ENCODE results near the gene PLCB1.

PLCB1 gene

DNA sequence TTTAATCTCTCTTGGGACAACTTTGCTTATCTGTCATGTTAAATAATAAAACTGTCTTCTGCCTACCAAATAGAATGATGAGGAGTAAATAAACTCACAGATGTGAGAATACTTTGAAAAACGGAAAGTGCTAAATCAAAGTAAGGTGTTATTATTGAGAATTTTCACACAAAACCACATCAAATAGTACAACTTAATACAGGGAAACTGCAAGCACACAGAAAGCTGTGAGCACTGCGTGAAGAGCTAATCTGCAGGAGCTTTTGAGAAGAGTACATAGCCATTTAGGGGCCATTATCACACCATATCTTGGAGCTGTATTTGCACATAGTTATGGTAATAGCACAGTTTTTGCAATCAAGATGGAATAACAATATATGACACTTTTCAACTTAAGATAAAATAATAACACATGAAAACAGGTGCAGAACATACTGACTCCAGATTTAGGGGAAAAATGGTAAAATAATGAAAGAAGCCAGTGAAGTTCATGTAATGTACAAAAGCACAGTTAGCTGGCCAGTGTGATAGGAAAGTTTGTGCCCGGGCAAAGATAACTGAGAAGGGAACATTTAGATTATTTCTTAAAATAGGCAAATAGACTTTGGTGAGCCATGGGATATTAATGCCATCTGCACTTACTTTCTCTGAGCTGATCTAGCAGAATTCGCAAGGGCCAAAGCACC, 538.3 kb downstream of the PLCB1 start:
- H3K9me3 ChIP-seq (ENCODE audit: control insufficient read depth, insufficient read depth, low read length), result no peaks in the 10 kb centered on the region
- no peaks in the 10 kb centered on the region; the same call in 1 of the 2 replicates for H3K36me3 ChIP-seq (ENCODE audit: insufficient read depth, low read length)
- peaks cover 12% of the 10 kb centered on the region; the same call in 1 of the 2 replicates for H3K4me1 ChIP-seq (ENCODE audit: insufficient read depth, low read length)
- no peak overlapping the region for H3K9ac ChIP-seq (ENCODE audit: low read depth, low read length)

- peaks cover 12% of the 10 kb centered on the region; the same call in 1 of the 2 replicates for H3K4me1 ChIP-seq (ENCODE audit: insufficient read depth, low read length)
- H3K9ac ChIP-seq (ENCODE audit: low read depth, low read length), result no peak overlapping the region
- no peaks in the 10 kb centered on the region; the same call in 1 of the 2 replicates for H3K36me3 ChIP-seq (ENCODE audit: insufficient read depth, low read length)
- no peaks in the 10 kb centered on the region for H3K9me3 ChIP-seq (ENCODE audit: control insufficient read depth, insufficient read depth, low read length)
Measured at GRCh38 chr20:8670893-8671215, 538.8 kb downstream of the PLCB1 start.

GRCh38 chr20:8671370-8671961, 539.4 kb downstream of the PLCB1 start:
- Histone ChIP-seq H3K9ac (ENCODE audit: low read depth, low read length) (no peak overlapping the region), H3K9me3 (ENCODE audit: control insufficient read depth, insufficient read depth, low read length) (no peaks in the 10 kb centered on the region), H3K4me1 (ENCODE audit: insufficient read depth, low read length) (peaks cover 12% of the 10 kb centered on the region; the same call in 1 of the 2 replicates), H3K36me3 (ENCODE audit: insufficient read depth, low read length) (no peaks in the 10 kb centered on the region; the same call in 1 of the 2 replicates)

GRCh38 chr20:8673116-8673515, 541.0 kb downstream of the PLCB1 start:
- Histone ChIP-seq H3K9me3 (ENCODE audit: control insufficient read depth, insufficient read depth, low read length) (no peaks in the 10 kb centered on the region), H3K36me3 (ENCODE audit: insufficient read depth, low read length) (no peaks in the 10 kb centered on the region; the same call in 1 of the 2 replicates), H3K9ac (ENCODE audit: low read depth, low read length) (no peak overlapping the region), H3K4me1 (ENCODE audit: insufficient read depth, low read length) (peaks cover 12% of the 10 kb centered on the region; the same call in 1 of the 2 replicates)

DNA sequence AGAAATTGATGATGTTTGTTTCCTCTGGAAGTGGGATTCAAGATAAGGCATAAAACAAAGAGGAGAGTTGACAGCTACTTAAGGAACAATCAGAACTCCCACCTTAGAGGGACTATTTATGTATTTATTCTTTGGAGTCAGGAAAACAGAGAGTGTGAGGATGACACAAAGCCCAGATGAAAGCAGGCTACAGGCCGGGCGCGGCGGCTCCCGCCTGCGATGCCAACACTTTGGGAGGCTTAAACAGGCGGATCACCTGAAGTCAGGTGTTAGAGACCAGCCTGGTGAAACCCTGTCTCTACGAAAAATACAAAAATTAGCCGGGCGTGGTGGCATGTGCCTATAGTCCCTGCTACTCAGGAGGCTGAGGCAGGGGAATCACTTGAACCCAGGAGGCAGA, 543.8 kb downstream of the PLCB1 start:
- Histone ChIP-seq H3K36me3 (ENCODE audit: insufficient read depth, low read length) (no peaks in the 10 kb centered on the region), H3K9ac (ENCODE audit: low read depth, low read length) (no peak overlapping the region), H3K9me3 (ENCODE audit: control insufficient read depth, insufficient read depth, low read length) (no peaks in the 10 kb centered on the region), H3K4me1 (ENCODE audit: insufficient read depth, low read length) (peaks cover 10% of the 10 kb centered on the region; the same call in 1 of the 2 replicates)

DNA sequence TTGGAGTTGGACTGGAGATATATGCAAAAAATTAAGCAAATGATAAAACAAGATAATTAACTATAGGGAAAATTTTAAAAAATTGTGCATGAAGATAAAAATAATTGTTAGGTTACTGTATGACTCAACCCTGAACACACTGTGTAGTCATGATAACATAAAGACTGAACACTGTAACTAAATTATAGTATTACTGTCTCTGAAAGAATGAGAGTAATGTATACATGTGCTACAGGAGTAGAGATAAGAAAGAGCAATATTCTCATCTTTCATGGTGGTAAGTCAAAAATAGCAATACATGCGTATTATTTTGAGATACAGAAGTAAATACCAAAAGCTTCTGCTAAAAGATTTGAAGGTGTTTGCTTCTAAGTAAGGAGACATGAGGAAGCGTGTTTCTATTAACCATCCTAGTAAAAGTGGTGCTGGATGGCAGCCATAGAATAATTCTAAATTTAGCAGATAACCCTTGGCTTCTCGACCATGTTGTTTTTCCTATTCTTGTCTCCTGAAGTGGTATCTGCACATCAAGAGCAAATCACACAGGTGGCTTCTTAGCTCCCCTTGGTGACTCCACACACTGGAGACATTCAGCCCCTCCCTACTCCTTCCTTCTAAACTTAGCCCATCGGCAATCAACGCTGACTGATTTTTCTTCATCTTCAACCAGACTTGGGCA, 546.2 kb downstream of the PLCB1 start:
- Histone ChIP-seq H3K9me3 (ENCODE audit: control insufficient read depth, insufficient read depth, low read length) (no peaks in the 10 kb centered on the region), H3K36me3 (ENCODE audit: insufficient read depth, low read length) (no peaks in the 10 kb centered on the region), H3K4me1 (ENCODE audit: insufficient read depth, low read length) (no peaks in the 10 kb centered on the region), H3K9ac (ENCODE audit: low read depth, low read length) (no peak overlapping the region)

- Histone ChIP-seq H3K36me3 (ENCODE audit: insufficient read depth, low read length) (no peaks in the 10 kb centered on the region), H3K9ac (ENCODE audit: low read depth, low read length) (no peak overlapping the region), H3K4me1 (ENCODE audit: insufficient read depth, low read length) (no peaks in the 10 kb centered on the region), H3K9me3 (ENCODE audit: control insufficient read depth, insufficient read depth, low read length) (no peaks in the 10 kb centered on the region; the same call in 1 of the 2 replicates)
Measured at GRCh38 chr20:8689337-8689736, 557.3 kb downstream of the PLCB1 start.

DNA sequence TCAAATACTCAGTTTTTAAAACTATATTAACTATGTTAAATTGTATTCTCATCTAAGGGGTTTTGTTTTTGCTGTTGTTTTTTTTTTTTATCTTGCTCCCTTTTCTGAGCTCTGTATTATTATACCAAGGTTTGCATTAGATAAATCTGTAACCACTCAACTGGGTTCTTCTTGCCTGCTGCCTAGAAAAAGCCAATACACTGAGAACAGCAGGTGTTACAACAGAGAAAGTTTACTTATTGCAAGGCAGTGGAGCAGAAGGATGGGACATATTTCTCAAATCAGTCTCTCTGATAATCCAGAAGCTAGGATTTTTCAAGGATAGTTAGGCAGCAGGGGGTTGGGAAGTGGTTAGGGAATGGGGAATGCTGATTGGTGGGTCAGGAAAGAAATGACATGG, 558.0 kb downstream of the PLCB1 start:
- no peaks in the 10 kb centered on the region for H3K36me3 ChIP-seq (ENCODE audit: insufficient read depth, low read length)

DNA sequence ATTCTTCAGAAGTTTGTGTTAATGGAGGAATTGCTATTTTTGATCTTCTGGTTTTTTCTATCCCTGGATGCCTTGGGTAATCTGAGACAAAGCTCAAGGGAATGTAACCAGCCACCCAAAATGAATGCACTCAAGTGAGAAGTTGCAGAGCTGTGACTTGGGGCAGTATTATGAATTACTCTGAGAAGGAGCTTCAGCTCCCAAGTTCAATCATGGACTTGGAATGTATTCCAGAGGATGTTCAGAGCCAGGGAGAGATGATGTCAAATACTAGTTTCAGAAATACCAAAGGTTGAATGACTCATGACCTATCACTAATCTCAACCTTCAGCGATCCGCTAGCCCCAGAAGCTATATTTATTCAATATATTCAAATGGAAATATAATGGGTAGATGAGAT, 561.6 kb downstream of the PLCB1 start:
- H3K9me3 ChIP-seq (ENCODE audit: control insufficient read depth, insufficient read depth, low read length), result no peaks in the 10 kb centered on the region; the same call in 1 of the 2 replicates
- no peak overlapping the region for H3K9ac ChIP-seq (ENCODE audit: low read depth, low read length)
- no peaks in the 10 kb centered on the region for H3K36me3 ChIP-seq (ENCODE audit: insufficient read depth, low read length)
- no peaks in the 10 kb centered on the region for H3K4me1 ChIP-seq (ENCODE audit: insufficient read depth, low read length)

More for the DNA sequence above, 558.0 kb downstream of the PLCB1 start:
- H3K9me3 ChIP-seq (ENCODE audit: control insufficient read depth, insufficient read depth, low read length), result no peaks in the 10 kb centered on the region; the same call in 1 of the 2 replicates
- no peak overlapping the region for H3K9ac ChIP-seq (ENCODE audit: low read depth, low read length)
- no peaks in the 10 kb centered on the region for H3K4me1 ChIP-seq (ENCODE audit: insufficient read depth, low read length)

DNA sequence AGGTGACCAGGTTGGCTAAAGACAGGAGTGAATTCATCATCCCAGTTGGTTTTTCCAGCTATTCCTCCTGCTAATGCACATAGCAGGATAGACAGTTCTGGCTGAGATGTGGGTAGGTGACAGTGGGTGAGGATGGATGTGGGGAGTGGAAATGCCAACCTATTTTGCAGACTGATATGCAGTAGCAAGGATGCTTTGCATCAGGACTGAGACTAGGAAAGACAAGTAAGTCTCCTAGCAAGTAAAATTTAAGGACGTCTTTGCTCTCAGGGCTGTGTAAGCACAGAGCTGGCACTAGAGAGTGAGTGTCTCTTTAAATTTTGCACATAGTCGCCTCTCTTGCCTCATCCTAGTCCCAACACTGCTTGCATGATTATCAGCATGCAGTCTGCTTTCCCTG, 568.7 kb downstream of the PLCB1 start:
- Histone ChIP-seq H3K9me3 (ENCODE audit: control insufficient read depth, insufficient read depth, low read length) (no peaks in the 10 kb centered on the region), H3K4me1 (ENCODE audit: insufficient read depth, low read length) (no peaks in the 10 kb centered on the region), H3K9ac (ENCODE audit: low read depth, low read length) (no peak overlapping the region), H3K36me3 (ENCODE audit: insufficient read depth, low read length) (no peaks in the 10 kb centered on the region)

GRCh38 chr20:8706961-8707700, 575.1 kb downstream of the PLCB1 start:
- Histone ChIP-seq H3K36me3 (ENCODE audit: insufficient read depth, low read length) (no peaks in the 10 kb centered on the region), H3K4me1 (ENCODE audit: insufficient read depth, low read length) (no peaks in the 10 kb centered on the region), H3K9ac (ENCODE audit: low read depth, low read length) (no peak overlapping the region), H3K9me3 (ENCODE audit: control insufficient read depth, insufficient read depth, low read length) (no peaks in the 10 kb centered on the region)

- no peaks in the 10 kb centered on the region for H3K36me3 ChIP-seq (ENCODE audit: insufficient read depth, low read length)
- no peak overlapping the region for H3K9ac ChIP-seq (ENCODE audit: low read depth, low read length)
- no peaks in the 10 kb centered on the region for H3K9me3 ChIP-seq (ENCODE audit: control insufficient read depth, insufficient read depth, low read length)
- H3K4me1 ChIP-seq (ENCODE audit: insufficient read depth, low read length), result no peaks in the 10 kb centered on the region
Measured at GRCh38 chr20:8709627-8710026, 577.6 kb downstream of the PLCB1 start.

- Histone ChIP-seq H3K9me3 (ENCODE audit: control insufficient read depth, insufficient read depth, low read length) (no peaks in the 10 kb centered on the region), H3K4me1 (ENCODE audit: insufficient read depth, low read length) (no peaks in the 10 kb centered on the region), H3K36me3 (ENCODE audit: insufficient read depth, low read length) (no peaks in the 10 kb centered on the region), H3K9ac (ENCODE audit: low read depth, low read length) (no peak overlapping the region)
Measured at GRCh38 chr20:8711501-8711900, 579.4 kb downstream of the PLCB1 start.

- Histone ChIP-seq H3K9ac (ENCODE audit: low read depth, low read length) (no peak overlapping the region), H3K36me3 (ENCODE audit: insufficient read depth, low read length) (no peaks in the 10 kb centered on the region; the same call in 1 of the 2 replicates), H3K9me3 (ENCODE audit: control insufficient read depth, insufficient read depth, low read length) (no peaks in the 10 kb centered on the region), H3K4me1 (ENCODE audit: insufficient read depth, low read length) (no peaks in the 10 kb centered on the region)
Measured at GRCh38 chr20:8714206-8714605, 582.1 kb downstream of the PLCB1 start.

All from ES-I3 (cell line).